K562 (cell line): ENCODE measurements around the gene SETD5. TPM values are rescaled to one million over a fixed set of nuclear protein-coding genes. Genes with fewer than 3 reads are reported as not detected.

ENCODE experiments used
- ELF1 ChIP-seq: fragments of 200-800 bp; sonication (Bioruptor generic); IDR thresholded peaks from 2 replicates; pipeline ENCODE4 v1.6.1; 2016; ENCODE audit warnings: missing genetic modification characterization, missing compliant biosample characterization
- HLTF ChIP-seq: fragments of 450-650 bp; IDR thresholded peaks from 2 replicates; pipeline ENCODE4 v1.6.1; 2016
- NUFIP1 ChIP-seq: fragments of 450-650 bp; IDR thresholded peaks from 2 replicates; pipeline ENCODE4 v1.6.1; 2018; ENCODE audit not compliant: partially characterized antibody
- POLR3G ChIP-seq: IDR thresholded peaks from 2 replicates; pipeline ENCODE4 v1.6.1; 2011; ENCODE audit not compliant: insufficient read length, insufficient replicate concordance; ENCODE audit errors: extremely low read depth
- RFX5 ChIP-seq: IDR thresholded peaks from 2 replicates; pipeline ENCODE4 v1.6.1; 2011; ENCODE audit warnings: low read depth, mild to moderate bottlenecking, improper control_type of control experiment, low read length
- RHOXF2B ChIP-seq: fragments of 250-450 bp; sonication (Bioruptor Pico); conservative IDR thresholded peaks from 2 replicates; pipeline ENCODE4 v1.5.1; 2021
- RUNX1 ChIP-seq: sonication (generic); IDR thresholded peaks from 2 replicates; pipeline ENCODE4 v1.6.1; 2016; ENCODE audit warnings: antibody characterized with exemption, low read depth
- STAG1 ChIP-seq: sonication (generic); formaldehyde crosslinking; IDR thresholded peaks from 2 replicates; pipeline ENCODE4 v1.5.0; 2020; ENCODE audit warnings: missing genetic modification reagents, borderline replicate concordance
- TAF1 ChIP-seq: IDR thresholded peaks from 2 replicates; pipeline ENCODE4 v1.6.1; 2011; ENCODE audit warnings: mild to moderate bottlenecking, low read length, moderate library complexity; ENCODE audit not compliant: insufficient read depth, control insufficient read depth, severe bottlenecking; ENCODE audit errors: extremely low read depth
- ZNF263 ChIP-seq: sonication (generic); formaldehyde crosslinking; IDR thresholded peaks from 2 replicates; pipeline ENCODE4 v1.8.0; 2022; ENCODE audit warnings: mild to moderate bottlenecking, missing genetic modification reagents, borderline replicate concordance
- ZNF507 ChIP-seq: conservative IDR thresholded peaks from 2 replicates; pipeline ENCODE4 v1.6.1; 2017; ENCODE audit warnings: missing genetic modification characterization, missing compliant biosample characterization
- polyA plus RNA-seq, 8 experiments: library from polyadenylated mRNA; depleted of rRNA in 4 of 8; stranded (reverse) in 5 of 8; unstranded in 3 of 8; fragments of >200 nt; fragmentation: Nextera tagmentation in 2 of 8; fragmentation: Illumina TruSeq in 1 of 8; extraction: Ambion mirVana in 2 of 8; extraction: Trizol in 1 of 8; gene quantifications; 2 replicates each; pipeline versions ENCODE4 v1.2.1 to v1.2.3, GENCODE V29; 2011 to 2014; ENCODE audit warnings: inconsistent platforms in 1 of 8, missing spikeins in 1 of 8
- total RNA-seq, 7 experiments: library from RNA; depleted of rRNA in 6 of 7; stranded (reverse); fragments of >200 nt in 6 of 7; fragmentation: Illumina TruSeq in 2 of 7; extraction: Trizol in 2 of 7; gene quantifications; 2 replicates each; pipeline versions ENCODE4 v1.2.1 to v1.2.3, GENCODE V29; 2011 to 2021; ENCODE audit warnings: low replicate concordance in 1 of 7
- TF ChIP-seq, protein P1 (sequence below): fragments of 450-650 bp; conservative IDR thresholded peaks from 2 replicates; pipeline ENCODE4 v1.6.1; 2016; ENCODE audit warnings: missing genetic modification characterization, low read depth, mild to moderate bottlenecking, missing compliant biosample characterization, moderate library complexity
- TF ChIP-seq, protein P2 (sequence below), 2 experiments: fragments of 450-650 bp; formaldehyde crosslinking in 1 of 2; IDR thresholded peaks; 2 replicates each; pipeline versions ENCODE4 v1.4.0 to v1.6.1; 2014 to 2020; ENCODE audit warnings: mild to moderate bottlenecking in 2 of 2, borderline replicate concordance in 1 of 2, low read depth in 1 of 2
- TF ChIP-seq, protein P3 (sequence below), 2 experiments: IDR thresholded peaks; 2 replicates each; pipeline ENCODE4 v1.6.1; 2011; ENCODE audit warnings: borderline replicate concordance in 1 of 2, control low read depth in 1 of 2, low read depth in 1 of 2, low read length in 1 of 2, mild to moderate bottlenecking in 1 of 2, mixed read lengths in 1 of 2, moderate library complexity in 1 of 2; ENCODE audit not compliant: insufficient read depth in 1 of 2, insufficient read length in 1 of 2, poor library complexity in 1 of 2, severe bottlenecking in 1 of 2; ENCODE audit errors: extremely low read depth in 1 of 2
- TF ChIP-seq, protein P4 (sequence below): sonication (generic); formaldehyde crosslinking; IDR thresholded peaks from 2 replicates; pipeline ENCODE4 v1.5.0; 2020; ENCODE audit warnings: missing genetic modification reagents

SETD5 gene
- total and polyA plus RNA-seq, 9 of the 15 experiments (the other 6 are each of a cell fraction or from before 2014, with no cell fraction given): 20.8 to 135 (median 87.2) TPM

DNA sequence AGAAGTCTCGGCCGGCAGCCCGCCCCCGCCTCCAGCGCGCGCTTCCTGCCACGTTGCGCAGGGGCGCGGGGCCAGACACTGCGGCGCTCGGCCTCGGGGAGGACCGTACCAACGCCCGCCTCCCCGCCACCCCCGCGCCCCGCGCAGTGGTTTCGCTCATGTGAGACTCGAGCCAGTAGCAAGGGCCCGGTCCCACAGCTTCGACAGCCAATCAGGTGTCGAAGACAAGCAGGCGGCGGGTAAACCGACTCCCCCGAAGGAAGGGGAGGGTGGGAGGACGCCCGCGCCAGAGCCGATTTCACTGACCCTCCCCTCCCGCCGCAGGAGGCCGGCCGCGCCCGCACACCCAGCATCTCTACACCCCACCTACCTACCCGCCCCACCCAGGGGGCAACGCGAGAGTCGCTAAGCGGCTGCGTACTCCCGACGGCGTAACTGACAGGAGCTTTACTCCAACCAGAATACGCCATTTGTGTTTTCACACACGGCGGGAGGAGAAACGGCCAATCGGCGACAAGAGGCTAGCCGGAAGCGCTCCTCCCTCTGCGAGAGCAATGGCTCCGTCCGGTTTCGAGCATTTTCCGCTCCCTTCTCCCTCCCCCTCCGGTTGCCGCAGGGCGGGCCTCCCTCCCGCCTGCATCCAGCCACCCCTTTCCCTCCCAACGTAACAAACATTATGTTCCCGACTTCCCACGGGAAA, 633 bp upstream of the SETD5 start (continued):
- TF ChIP-seq, protein P1, sequence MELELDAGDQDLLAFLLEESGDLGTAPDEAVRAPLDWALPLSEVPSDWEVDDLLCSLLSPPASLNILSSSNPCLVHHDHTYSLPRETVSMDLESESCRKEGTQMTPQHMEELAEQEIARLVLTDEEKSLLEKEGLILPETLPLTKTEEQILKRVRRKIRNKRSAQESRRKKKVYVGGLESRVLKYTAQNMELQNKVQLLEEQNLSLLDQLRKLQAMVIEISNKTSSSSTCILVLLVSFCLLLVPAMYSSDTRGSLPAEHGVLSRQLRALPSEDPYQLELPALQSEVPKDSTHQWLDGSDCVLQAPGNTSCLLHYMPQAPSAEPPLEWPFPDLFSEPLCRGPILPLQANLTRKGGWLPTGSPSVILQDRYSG: no peak
- 0 out of 2 replicates have a peak, but pooled peaks have one; percentile 34 for TF ChIP-seq RUNX1
- TF ChIP-seq ZNF263 (CRISPR knock-in tag): peak; percentile 76; the same call in 1 of the 2 replicates
- no peak for TF ChIP-seq STAG1 (CRISPR knock-in tag)
- TF ChIP-seq, protein P2, sequence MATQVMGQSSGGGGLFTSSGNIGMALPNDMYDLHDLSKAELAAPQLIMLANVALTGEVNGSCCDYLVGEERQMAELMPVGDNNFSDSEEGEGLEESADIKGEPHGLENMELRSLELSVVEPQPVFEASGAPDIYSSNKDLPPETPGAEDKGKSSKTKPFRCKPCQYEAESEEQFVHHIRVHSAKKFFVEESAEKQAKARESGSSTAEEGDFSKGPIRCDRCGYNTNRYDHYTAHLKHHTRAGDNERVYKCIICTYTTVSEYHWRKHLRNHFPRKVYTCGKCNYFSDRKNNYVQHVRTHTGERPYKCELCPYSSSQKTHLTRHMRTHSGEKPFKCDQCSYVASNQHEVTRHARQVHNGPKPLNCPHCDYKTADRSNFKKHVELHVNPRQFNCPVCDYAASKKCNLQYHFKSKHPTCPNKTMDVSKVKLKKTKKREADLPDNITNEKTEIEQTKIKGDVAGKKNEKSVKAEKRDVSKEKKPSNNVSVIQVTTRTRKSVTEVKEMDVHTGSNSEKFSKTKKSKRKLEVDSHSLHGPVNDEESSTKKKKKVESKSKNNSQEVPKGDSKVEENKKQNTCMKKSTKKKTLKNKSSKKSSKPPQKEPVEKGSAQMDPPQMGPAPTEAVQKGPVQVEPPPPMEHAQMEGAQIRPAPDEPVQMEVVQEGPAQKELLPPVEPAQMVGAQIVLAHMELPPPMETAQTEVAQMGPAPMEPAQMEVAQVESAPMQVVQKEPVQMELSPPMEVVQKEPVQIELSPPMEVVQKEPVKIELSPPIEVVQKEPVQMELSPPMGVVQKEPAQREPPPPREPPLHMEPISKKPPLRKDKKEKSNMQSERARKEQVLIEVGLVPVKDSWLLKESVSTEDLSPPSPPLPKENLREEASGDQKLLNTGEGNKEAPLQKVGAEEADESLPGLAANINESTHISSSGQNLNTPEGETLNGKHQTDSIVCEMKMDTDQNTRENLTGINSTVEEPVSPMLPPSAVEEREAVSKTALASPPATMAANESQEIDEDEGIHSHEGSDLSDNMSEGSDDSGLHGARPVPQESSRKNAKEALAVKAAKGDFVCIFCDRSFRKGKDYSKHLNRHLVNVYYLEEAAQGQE (IDR thresholded peaks at IDR 0.05; ENCODE audit: borderline replicate concordance): peak; percentile 11; the same call in 1 of the 2 replicates
- TF ChIP-seq, protein P2 (CRISPR knock-in tag; IDR thresholded peaks at IDR 0.05; ENCODE audit: low read depth): peak; percentile 63; the same call in 1 of the 2 replicates
- TF ChIP-seq POLR3G: no peak
- peak; percentile 91 for TF ChIP-seq NUFIP1
- TF ChIP-seq HLTF: no peak
- TF ChIP-seq ZNF507: no peak
- TF ChIP-seq RHOXF2B (CRISPR knock-in tag): 0 out of 2 replicates have a peak, but pooled peaks have one; percentile 52
- no peak for TF ChIP-seq ELF1 (tag)
- 0 out of 2 replicates have a peak, but pooled peaks have one; percentile 36 for TF ChIP-seq RFX5
- no peak for TF ChIP-seq TAF1
- TF ChIP-seq, protein P3, sequence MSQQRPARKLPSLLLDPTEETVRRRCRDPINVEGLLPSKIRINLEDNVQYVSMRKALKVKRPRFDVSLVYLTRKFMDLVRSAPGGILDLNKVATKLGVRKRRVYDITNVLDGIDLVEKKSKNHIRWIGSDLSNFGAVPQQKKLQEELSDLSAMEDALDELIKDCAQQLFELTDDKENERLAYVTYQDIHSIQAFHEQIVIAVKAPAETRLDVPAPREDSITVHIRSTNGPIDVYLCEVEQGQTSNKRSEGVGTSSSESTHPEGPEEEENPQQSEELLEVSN (IDR thresholded peaks at IDR 0.05; ENCODE audit: borderline replicate concordance in 1 of 2, extremely low read depth in 1 of 2, insufficient read depth in 1 of 2, insufficient read length in 1 of 2, low read depth in 1 of 2, low read length in 1 of 2, poor library complexity in 1 of 2, severe bottlenecking in 1 of 2): peak; percentile 96 to 98
- TF ChIP-seq, protein P4, sequence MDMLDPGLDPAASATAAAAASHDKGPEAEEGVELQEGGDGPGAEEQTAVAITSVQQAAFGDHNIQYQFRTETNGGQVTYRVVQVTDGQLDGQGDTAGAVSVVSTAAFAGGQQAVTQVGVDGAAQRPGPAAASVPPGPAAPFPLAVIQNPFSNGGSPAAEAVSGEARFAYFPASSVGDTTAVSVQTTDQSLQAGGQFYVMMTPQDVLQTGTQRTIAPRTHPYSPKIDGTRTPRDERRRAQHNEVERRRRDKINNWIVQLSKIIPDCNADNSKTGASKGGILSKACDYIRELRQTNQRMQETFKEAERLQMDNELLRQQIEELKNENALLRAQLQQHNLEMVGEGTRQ (CRISPR knock-in tag): no peak
